ENCODE measurements around the gene NHLRC4. TPM values are rescaled to one million over a fixed set of nuclear protein-coding genes. Genes with fewer than 3 reads are reported as not detected.

NHLRC4 gene
- total RNA-seq, 1 donor from 2014 or later = 0.46 TPM

DNA sequence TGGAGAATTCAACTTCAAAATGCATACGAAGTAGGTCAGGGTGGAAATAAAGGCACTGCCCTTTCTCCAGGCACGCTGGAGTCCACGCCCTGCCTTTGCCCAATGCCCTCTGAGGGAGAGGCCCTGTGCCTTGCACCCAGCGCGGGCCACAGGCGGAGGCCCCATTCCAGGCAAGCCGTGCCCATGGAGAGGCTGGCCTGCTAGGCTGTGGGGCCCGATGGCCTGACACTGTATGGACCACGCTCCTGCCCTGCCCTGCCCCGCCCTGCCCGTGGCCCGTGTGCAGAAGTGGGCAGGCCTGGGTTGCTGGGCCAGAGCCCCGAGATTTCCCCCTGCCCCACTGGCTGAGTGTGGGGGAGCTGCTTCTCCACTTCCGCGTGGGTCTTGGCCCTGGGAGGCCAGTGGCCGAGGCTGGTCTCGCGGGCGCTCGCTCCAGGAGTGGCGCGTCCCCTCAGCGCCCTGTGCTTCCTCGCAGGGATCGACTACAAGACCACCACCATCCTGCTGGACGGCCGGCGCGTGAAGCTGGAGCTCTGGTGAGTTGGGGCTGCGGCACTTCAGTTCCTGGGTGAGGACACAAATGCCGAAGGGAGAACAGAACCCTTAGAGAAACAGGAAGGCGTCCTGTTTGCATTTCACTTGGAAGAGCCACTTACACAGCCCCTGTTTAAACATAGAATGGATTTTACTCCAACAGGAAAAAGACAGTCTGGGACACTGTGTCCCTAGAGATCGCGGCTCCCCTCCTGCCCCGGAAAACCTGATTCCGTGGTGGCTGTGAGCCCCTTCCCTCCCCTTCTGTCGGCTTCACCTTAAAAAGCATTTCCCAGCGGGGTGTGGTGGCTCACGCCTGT is 50.2 kb downstream of the NHLRC4 start:
- Histone ChIP-seq H3K27me3 (ENCODE audit: control insufficient read depth, insufficient read depth, low read length) (no peaks in the 10 kb centered on the region), H3K4me3 (ENCODE audit: low read depth, low read length) (no peak overlapping the region), H3K36me3 (ENCODE audit: control insufficient read depth, insufficient read depth, low read length) (no peaks in the 10 kb centered on the region)
- TF ChIP-seq, protein P1, sequence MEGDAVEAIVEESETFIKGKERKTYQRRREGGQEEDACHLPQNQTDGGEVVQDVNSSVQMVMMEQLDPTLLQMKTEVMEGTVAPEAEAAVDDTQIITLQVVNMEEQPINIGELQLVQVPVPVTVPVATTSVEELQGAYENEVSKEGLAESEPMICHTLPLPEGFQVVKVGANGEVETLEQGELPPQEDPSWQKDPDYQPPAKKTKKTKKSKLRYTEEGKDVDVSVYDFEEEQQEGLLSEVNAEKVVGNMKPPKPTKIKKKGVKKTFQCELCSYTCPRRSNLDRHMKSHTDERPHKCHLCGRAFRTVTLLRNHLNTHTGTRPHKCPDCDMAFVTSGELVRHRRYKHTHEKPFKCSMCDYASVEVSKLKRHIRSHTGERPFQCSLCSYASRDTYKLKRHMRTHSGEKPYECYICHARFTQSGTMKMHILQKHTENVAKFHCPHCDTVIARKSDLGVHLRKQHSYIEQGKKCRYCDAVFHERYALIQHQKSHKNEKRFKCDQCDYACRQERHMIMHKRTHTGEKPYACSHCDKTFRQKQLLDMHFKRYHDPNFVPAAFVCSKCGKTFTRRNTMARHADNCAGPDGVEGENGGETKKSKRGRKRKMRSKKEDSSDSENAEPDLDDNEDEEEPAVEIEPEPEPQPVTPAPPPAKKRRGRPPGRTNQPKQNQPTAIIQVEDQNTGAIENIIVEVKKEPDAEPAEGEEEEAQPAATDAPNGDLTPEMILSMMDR (IDR thresholded peaks at IDR 0.05; ENCODE audit: insufficient read depth, low read length, poor library complexity, severe bottlenecking) = no peak
- no peak for DNase-seq (ENCODE audit: low read depth)

DNA sequence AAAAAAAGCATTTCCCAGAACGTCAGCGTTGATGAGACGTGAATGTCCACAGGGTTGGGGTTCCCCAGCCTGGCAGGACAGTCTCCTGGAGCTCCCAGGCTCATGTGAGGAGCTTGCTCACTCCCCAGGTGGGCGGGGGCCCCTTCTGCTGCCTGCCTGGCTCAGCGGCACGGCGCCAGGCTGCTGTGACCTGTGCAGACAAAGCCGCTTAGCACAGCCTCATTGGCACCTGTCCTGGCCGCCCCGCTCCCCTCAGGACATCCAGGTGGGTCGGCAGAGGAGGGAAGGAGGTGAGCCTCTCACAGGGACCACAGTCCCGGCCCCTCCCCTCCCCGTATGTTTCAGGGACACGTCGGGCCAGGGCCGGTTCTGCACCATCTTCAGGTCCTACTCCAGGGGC is 51.0 kb downstream of the NHLRC4 start:
- H3K27me3 ChIP-seq (ENCODE audit: control insufficient read depth, insufficient read depth, low read length) = no peaks in the 10 kb centered on the region

More for the DNA sequence above, 51.0 kb downstream of the NHLRC4 start:
- DNase-seq (ENCODE audit: low read depth) = no peak
- Histone ChIP-seq H3K36me3 (ENCODE audit: control insufficient read depth, insufficient read depth, low read length) (no peaks in the 10 kb centered on the region), H3K4me3 (ENCODE audit: low read depth, low read length) (no peak overlapping the region)
- TF ChIP-seq, protein P1 (IDR thresholded peaks at IDR 0.05; ENCODE audit: insufficient read depth, low read length, poor library complexity, severe bottlenecking) = no peak

Other genes starting within 250 kb of the NHLRC4 start
- gene AXIN1, start 214.3 kb upstream of the NHLRC4 start, total RNA-seq = 40.5 and 43.0 TPM in 2 replicates
- gene MRPL28, start 196.5 kb upstream of the NHLRC4 start, total RNA-seq = 107 and 137 TPM in 2 replicates
- 114 and 160 TPM in 2 replicates for gene PGAP6, start 185.0 kb upstream of the NHLRC4 start, total RNA-seq
- gene NME4, start 169.8 kb upstream of the NHLRC4 start, total RNA-seq = 97.2 and 126 TPM in 2 replicates
- 15.1 and 27.0 TPM in 2 replicates for gene DECR2, start 165.1 kb upstream of the NHLRC4 start, total RNA-seq
- 34.5 and 36.2 TPM in 2 replicates for gene RAB11FIP3, start 141.4 kb upstream of the NHLRC4 start, total RNA-seq
- 47.1 and 54.5 TPM in 2 replicates for gene CAPN15, start 39.3 kb upstream of the NHLRC4 start, total RNA-seq
- not detected in 2 replicates for gene PRR35, start 6.6 kb upstream of the NHLRC4 start, total RNA-seq
- gene PIGQ, start 3.0 kb downstream of the NHLRC4 start, total RNA-seq = 54.9 and 63.1 TPM in 2 replicates
- gene RAB40C, start 23.1 kb downstream of the NHLRC4 start, total RNA-seq = 16.5 and 26.9 TPM in 2 replicates
- gene WFIKKN1, start 64.0 kb downstream of the NHLRC4 start, total RNA-seq = 0.08 TPM in 1 of 2 replicates, not detected in the other
- gene METTL26, start 69.3 kb downstream of the NHLRC4 start, total RNA-seq = 170 and 203 TPM in 2 replicates
- 41.7 and 59.8 TPM in 2 replicates for gene MCRIP2, start 74.8 kb downstream of the NHLRC4 start, total RNA-seq
- gene WDR90, start 82.4 kb downstream of the NHLRC4 start, total RNA-seq = 17.0 and 21.0 TPM in 2 replicates
- gene RHOT2, start 101.1 kb downstream of the NHLRC4 start, total RNA-seq = 68.0 and 76.8 TPM in 2 replicates
- gene RHBDL1, start 108.7 kb downstream of the NHLRC4 start, total RNA-seq = 0.88 and 0.96 TPM in 2 replicates
- gene STUB1, start 113.4 kb downstream of the NHLRC4 start, total RNA-seq = 133 and 179 TPM in 2 replicates
- gene JMJD8, start 117.3 kb downstream of the NHLRC4 start, total RNA-seq = 59.4 and 72.8 TPM in 2 replicates
- gene WDR24, start 123.4 kb downstream of the NHLRC4 start, total RNA-seq = 22.0 and 23.9 TPM in 2 replicates
- gene FBXL16, start 138.8 kb downstream of the NHLRC4 start, total RNA-seq = 0.17 and 0.82 TPM in 2 replicates
- gene METRN, start 148.1 kb downstream of the NHLRC4 start, total RNA-seq = 116 and 161 TPM in 2 replicates
- gene ANTKMT, start 154.1 kb downstream of the NHLRC4 start, total RNA-seq = 42.4 and 61.9 TPM in 2 replicates
- gene CCDC78, start 159.4 kb downstream of the NHLRC4 start, total RNA-seq = 2.5 and 6.1 TPM in 2 replicates
- gene HAGHL, start 160.1 kb downstream of the NHLRC4 start, total RNA-seq = 17.7 and 18.8 TPM in 2 replicates
- 34.5 and 40.3 TPM in 2 replicates for gene CIAO3, start 174.0 kb downstream of the NHLRC4 start, total RNA-seq
- gene MSLN, start 193.7 kb downstream of the NHLRC4 start, total RNA-seq = 8.6 and 14.2 TPM in 2 replicates
- 42.0 and 51.7 TPM in 2 replicates for gene RPUSD1, start 221.4 kb downstream of the NHLRC4 start, total RNA-seq
- 20.8 and 23.9 TPM in 2 replicates for gene CHTF18, start 221.6 kb downstream of the NHLRC4 start, total RNA-seq
- not detected in 2 replicates for gene GNG13, start 233.7 kb downstream of the NHLRC4 start, total RNA-seq